ENCODE measurements around the gene SPATA31D1.
A peak's percentile ranks its signal among the peaks of the same experiment; 100 is the strongest.
"Not testable (repeated sequence)": the region's sequence is repeated elsewhere in the genome, so short reads cannot be mapped to it uniquely, and the experiment has no call there.

The SPATA31D1 gene

DNA sequence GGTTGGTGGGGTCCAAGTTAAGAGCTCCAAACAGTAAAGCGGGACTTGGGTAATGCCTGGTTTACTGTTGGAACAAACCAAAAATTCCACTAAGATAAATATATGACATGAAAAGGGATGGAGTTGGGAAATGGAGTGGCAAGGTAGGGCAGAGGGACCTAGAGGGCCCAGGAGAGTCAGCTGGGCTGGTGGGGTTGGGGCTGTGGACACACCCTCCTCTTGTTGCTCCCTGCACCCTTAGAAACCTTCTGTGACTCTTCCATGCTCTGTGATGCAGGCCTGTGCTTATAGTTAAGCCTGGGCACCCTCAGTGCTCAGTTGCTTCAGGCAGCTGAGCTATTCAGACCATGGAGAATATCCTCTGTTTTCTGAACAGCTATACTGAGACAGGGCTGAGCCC lies at the start of gene SPATA31D1:
Gene SPATA31D1, plus strand, starts transcription at position 301 of the 400 bp plus-strand sequence. Its CDS starts 47 bp downstream, at position 348.
- CTCF ChIA-PET; POLR2A ChIA-PET; DNase-seq (ENCODE audit: low read depth, low spot score): not testable (repeated sequence)

GRCh38 chr9:81943393-81943792 lies 45.2 kb upstream of the SPATA31D1 start, which contains the start of gene SPATA31D3:
Gene SPATA31D3 (plus strand): TSS chr9:81943500. CDS start chr9:81943586, 86 bp downstream.
- DNase-seq (ENCODE audit: low read depth, low spot score); H3K4me3 ChIP-seq (ENCODE audit: low read depth, low read length); POLR2A ChIA-PET; CTCF ChIA-PET: not testable (repeated sequence)

More for the DNA sequence above, at the start of gene SPATA31D1:
- not testable (repeated sequence) for H3K4me3 ChIP-seq (ENCODE audit: low read depth, low read length)

DNA sequence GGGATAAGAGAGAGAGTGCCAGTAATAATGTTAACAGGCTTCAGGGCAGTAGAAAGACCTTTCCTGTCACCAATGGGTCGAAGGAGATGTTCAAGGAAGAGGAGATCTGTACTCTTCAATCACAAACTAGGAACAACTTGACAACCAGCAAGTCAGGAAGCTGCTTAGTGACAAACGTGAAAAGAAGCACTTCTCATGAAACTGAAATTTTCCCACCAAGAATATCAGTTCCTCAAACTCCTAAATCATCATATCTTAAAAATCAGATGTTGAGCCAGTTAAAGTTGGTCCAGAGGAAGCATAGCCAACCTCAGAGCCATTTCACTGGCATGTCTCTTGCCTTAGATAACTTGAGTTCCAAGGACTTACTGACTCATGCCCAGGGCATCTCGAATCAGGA lies 39.9 kb upstream of the SPATA31D1 start:
- POLR2A ChIA-PET; CTCF ChIA-PET; H3K4me3 ChIP-seq (ENCODE audit: low read depth, low read length); DNase-seq (ENCODE audit: low read depth, low spot score): not testable (repeated sequence)

DNA sequence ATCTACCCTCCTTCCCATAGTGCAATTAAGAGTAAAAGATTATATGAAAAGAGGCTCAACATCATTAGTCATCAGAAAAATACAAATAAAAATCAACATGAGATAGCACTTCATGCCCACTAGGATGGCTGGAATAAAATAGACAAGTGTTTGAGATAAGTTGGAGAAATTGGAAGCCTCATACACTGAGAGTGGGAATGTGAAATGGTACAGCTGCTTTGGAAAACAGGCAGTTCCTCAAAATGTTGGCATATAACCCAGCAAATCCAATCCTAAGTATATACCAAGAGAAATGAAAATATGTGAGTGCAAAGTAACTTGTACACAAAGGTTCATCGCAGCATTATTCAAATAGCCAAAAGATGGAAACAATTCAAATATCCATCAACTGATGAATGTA lies 35.5 kb upstream of the SPATA31D1 start:
- DNase-seq (ENCODE audit: low read depth, low spot score) = no peak
- H3K4me3 ChIP-seq (ENCODE audit: low read depth, low read length) = no peak overlapping the region
- ChIA-PET CTCF (no interaction called here), POLR2A (no interaction called here)
- TF ChIP-seq, protein P1, sequence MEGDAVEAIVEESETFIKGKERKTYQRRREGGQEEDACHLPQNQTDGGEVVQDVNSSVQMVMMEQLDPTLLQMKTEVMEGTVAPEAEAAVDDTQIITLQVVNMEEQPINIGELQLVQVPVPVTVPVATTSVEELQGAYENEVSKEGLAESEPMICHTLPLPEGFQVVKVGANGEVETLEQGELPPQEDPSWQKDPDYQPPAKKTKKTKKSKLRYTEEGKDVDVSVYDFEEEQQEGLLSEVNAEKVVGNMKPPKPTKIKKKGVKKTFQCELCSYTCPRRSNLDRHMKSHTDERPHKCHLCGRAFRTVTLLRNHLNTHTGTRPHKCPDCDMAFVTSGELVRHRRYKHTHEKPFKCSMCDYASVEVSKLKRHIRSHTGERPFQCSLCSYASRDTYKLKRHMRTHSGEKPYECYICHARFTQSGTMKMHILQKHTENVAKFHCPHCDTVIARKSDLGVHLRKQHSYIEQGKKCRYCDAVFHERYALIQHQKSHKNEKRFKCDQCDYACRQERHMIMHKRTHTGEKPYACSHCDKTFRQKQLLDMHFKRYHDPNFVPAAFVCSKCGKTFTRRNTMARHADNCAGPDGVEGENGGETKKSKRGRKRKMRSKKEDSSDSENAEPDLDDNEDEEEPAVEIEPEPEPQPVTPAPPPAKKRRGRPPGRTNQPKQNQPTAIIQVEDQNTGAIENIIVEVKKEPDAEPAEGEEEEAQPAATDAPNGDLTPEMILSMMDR (IDR thresholded peaks at IDR 0.05; ENCODE audit: insufficient read depth, low read length, missing control alignments) = no peak

DNA sequence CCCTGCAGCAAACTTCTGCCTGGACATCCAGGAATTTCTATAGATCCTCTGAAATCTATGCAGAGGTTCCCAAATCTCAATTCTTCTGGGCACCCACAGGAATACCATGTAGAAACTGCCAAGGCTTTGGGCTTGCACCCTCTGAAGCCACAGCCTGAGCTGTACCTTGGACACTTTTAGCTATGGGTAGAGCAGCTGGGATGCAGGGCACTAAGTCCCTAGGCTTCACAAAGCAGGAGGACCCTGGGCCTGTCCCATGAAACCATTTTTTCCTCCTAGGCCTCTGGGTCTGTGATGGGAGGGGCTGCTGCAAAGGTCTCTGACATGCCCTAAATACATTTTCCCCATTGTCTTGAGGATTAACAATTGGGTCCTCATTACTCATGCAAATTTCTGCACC lies 32.9 kb upstream of the SPATA31D1 start:
- ChIA-PET CTCF (no interaction called here), POLR2A (no interaction called here)
- TF ChIP-seq, protein P1 (IDR thresholded peaks at IDR 0.05; ENCODE audit: insufficient read depth, low read length, missing control alignments) = no peak
- DNase-seq (ENCODE audit: low read depth, low spot score) = no peak
- H3K4me3 ChIP-seq (ENCODE audit: low read depth, low read length) = no peak overlapping the region

DNA sequence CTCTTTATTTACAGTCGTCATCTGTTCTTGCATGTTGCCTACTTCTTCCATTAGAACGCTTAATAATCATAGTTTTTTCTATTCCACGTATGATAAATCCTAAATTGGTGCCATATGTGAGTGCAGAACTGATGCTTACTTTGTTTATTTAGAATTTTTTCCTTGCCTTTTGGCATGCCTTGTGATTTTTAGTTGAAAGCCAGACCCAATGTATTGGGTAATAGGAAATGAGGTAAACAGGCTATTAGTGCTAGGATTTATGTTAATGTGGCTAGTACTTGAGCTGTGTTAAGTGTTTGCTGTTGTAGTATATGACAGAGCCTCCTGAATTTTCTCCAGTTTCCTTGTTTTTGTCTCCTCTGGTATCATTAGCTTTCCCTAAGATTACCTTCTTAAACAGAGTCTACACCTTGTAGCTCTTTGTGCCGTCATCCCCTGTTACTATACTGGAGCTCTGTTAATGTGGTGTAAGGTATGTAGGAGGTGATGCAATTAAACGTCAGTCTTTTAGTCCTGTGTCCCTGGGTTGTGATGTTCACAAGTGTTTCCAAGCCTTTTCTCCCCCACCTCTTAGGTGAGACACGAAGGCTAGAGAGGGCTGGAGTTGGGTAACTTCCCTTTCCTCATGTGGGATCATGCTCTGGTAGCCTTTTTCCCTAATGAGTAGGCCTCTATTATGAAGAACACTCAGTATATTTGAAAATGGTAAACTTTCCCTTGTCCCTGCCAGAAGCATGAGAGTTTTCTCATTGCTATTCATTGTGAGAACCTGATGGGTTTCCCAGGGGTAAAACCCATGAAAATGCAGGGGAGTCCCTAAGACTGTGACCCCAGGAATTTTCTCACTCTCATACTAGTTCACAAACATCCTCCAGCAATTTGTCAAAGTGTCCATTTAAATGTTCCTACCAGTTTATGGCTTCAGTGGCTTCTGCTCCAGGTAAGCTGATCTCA lies 24.1 kb upstream of the SPATA31D1 start:
- ChIA-PET CTCF (no interaction called here), POLR2A (no interaction called here)
- DNase-seq (ENCODE audit: low read depth, low spot score) = peak; percentile 3
- TF ChIP-seq, protein P1 (IDR thresholded peaks at IDR 0.05; ENCODE audit: insufficient read depth, low read length, missing control alignments) = no peak
- H3K4me3 ChIP-seq (ENCODE audit: low read depth, low read length) = no peak overlapping the region

DNA sequence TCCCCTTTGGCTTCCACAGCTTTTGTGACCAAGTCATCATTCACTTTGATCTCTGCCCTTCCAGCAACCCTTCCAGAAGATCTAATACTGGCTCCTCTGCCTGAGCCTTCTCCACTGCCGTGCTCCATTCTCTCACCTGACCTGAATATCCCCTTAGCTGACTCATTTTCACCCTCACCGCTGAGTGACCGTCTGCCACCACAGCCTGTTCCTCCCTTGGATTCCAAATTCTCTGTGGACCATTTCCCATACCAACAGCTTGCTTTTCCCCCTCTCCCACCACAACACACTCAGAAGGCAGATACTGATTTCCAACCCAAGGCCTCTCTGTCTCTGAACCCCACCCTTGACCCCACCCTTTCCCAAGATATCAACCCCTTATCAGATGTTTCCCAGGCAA lies 20.5 kb upstream of the SPATA31D1 start:
- no peak for DNase-seq (ENCODE audit: low read depth, low spot score)
- H3K4me3 ChIP-seq (ENCODE audit: low read depth, low read length) = no peak overlapping the region
- ChIA-PET CTCF (no interaction called here), POLR2A (no interaction called here)
- TF ChIP-seq, protein P1 (IDR thresholded peaks at IDR 0.05; ENCODE audit: insufficient read depth, low read length, missing control alignments) = no peak

- CTCF ChIA-PET = interaction anchor here (1.3 kb wide), 1 partner anchor 636 kb away, joined by 4 read pairs; no protein-coding TSS in a partner anchor
These were observed 18.6 kb upstream of the SPATA31D1 start for GRCh38 chr9:81969971-81970370.

More at GRCh38 chr9:81969971-81970370, 18.6 kb upstream of the SPATA31D1 start:
- DNase-seq (ENCODE audit: low read depth, low spot score) = no peak
- no peak overlapping the region for H3K4me3 ChIP-seq (ENCODE audit: low read depth, low read length)
- TF ChIP-seq, protein P1 (IDR thresholded peaks at IDR 0.05; ENCODE audit: insufficient read depth, low read length, missing control alignments) = no peak
- POLR2A ChIA-PET = no interaction called here

Data from AG04449 (cell line).